Esophagus squamous epithelium (tissue), 5 donors: ENCODE data around the gene TNFRSF14. TPM values are rescaled to one million over a fixed set of nuclear protein-coding genes. Genes with fewer than 3 reads are reported as not detected.
"Not testable (repeated sequence)": the region's sequence is repeated elsewhere in the genome, so short reads cannot be mapped to it uniquely, and the experiment has no call there.

Source experiments
- DNase-seq: peaks from one replicate; lab custom pipeline; 2025; lab: John Stamatoyannopoulos, UW
- H3K27ac ChIP-seq, 4 donors: fragments of 200-600 bp; sonication (generic); one replicate each; pipeline ENCODE4 v1.5.1; 2016 to 2019; ENCODE audit warnings: mild to moderate bottlenecking in 1 of 4
- H3K27me3 ChIP-seq, 4 donors: fragments of 200-600 bp; sonication (generic); 1 replicate in 3 of 4; 2 replicates in 1 of 4; pipeline versions ENCODE4 v1.5.1 to v1.6.0; 2017 to 2021; ENCODE audit warnings: antibody characterized with exemption in 1 of 4
- H3K36me3 ChIP-seq, 3 donors: fragments of 200-600 bp; sonication (generic); one replicate each; pipeline ENCODE4 v1.5.1; 2016 to 2019
- H3K4me1 ChIP-seq, 3 donors: fragments of 200-600 bp; sonication (generic); one replicate each; pipeline ENCODE4 v1.5.1; 2017 to 2019
- H3K4me3 ChIP-seq, 4 donors: fragments of 200-600 bp; sonication (generic); 1 replicate in 3 of 4; 2 replicates in 1 of 4; pipeline ENCODE4 v1.5.1; 2016 to 2019; ENCODE audit warnings: mild to moderate bottlenecking in 2 of 4, moderate library complexity in 1 of 4
- H3K9me3 ChIP-seq, 3 donors: fragments of 200-600 bp; sonication (generic); one replicate each; pipeline ENCODE4 v1.5.1; 2016 to 2019
- CTCF ChIP-seq, 6 experiments: fragments of 450-650 bp in 4 of 6; fragments of 200-600 bp in 2 of 6; sonication (generic) in 2 of 6; IDR thresholded peaks; one replicate each; pipeline ENCODE4 v1.5.1; 2016 to 2019; ENCODE audit warnings: antibody characterized with exemption in 6 of 6, mild to moderate bottlenecking in 4 of 6, moderate library complexity in 4 of 6
- POLR2A ChIP-seq, 4 donors: fragments of 450-650 bp; IDR thresholded peaks; one replicate each; pipeline ENCODE4 v1.6.1; 2017; ENCODE audit warnings: antibody characterized with exemption in 4 of 4, mild to moderate bottlenecking in 4 of 4, moderate library complexity in 3 of 4
- WGBS, 2 donors: methylation state at CpG; one replicate each; pipeline ENCODE4 v1.1.5; 2018; 5-methylcytosine and 5-hydroxymethylcytosine counted together
- intact Hi-C: fragments of 100-400 bp; cut with DNase I; formaldehyde crosslinking; loops from one replicate; pipeline ENCODE4 v1.15.0; 2022
- total RNA-seq, 4 donors: library from RNA; depleted of rRNA; stranded (reverse); fragments of >200 nt; gene quantifications; one replicate each; pipeline ENCODE4 v1.1.0, GENCODE V29; 2016
- donor health status: DM: yes; HTN: yes; CAD: no.

The TNFRSF14 gene
- total RNA-seq, 4 donors from 2014 or later, result 13.8 to 39.5 (median 19.6) TPM

GRCh38 chr1:2567083-2567679, 11.0 kb downstream of the TNFRSF14 start:
- Histone ChIP-seq H3K36me3 (peaks cover 0 to 17% (median 6%) of the 10 kb centered on the region in 3 donors), H3K27ac (no peak overlapping the region), H3K4me3 (no peak overlapping the region), H3K27me3 (peaks cover 0 to 44% (median 0%) of the 10 kb centered on the region in 4 donors), H3K9me3 (no peaks in the 10 kb centered on the region), H3K4me1 (no peaks in the 10 kb centered on the region)
- no peak for TF ChIP-seq CTCF (IDR thresholded peaks at IDR 0.05)
- no peak for TF ChIP-seq POLR2A (IDR thresholded peaks at IDR 0.05)
- intact Hi-C loops, result no loop called here
- 29 to 91% methylated on average over 2 to 4 of the region's 16 CpGs for WGBS, 2 donors
- DNase-seq, result no peak

- H3K4me1 ChIP-seq, H3K9me3 ChIP-seq, H3K27ac ChIP-seq, DNase-seq, H3K36me3 ChIP-seq, intact Hi-C loops, H3K4me3 ChIP-seq: not testable (repeated sequence)
- peaks cover 0 to 50% (median 0%) of the 10 kb centered on the region in 4 donors for H3K27me3 ChIP-seq
- WGBS, 2 donors, result 20 to 64% methylated on average over 1 to 5 of the region's 17 CpGs
Observed at GRCh38 chr1:2568187-2568816, 12.1 kb downstream of the TNFRSF14 start.

GRCh38 chr1:2569060-2569459, 12.9 kb downstream of the TNFRSF14 start:
- intact Hi-C loops, result no loop called here
- TF ChIP-seq CTCF (IDR thresholded peaks at IDR 0.05), result no peak
- TF ChIP-seq POLR2A (IDR thresholded peaks at IDR 0.05), result no peak

GRCh38 chr1:2569703-2570102, 13.5 kb downstream of the TNFRSF14 start:
- H3K27ac ChIP-seq, H3K4me1 ChIP-seq, H3K36me3 ChIP-seq, H3K4me3 ChIP-seq, H3K9me3 ChIP-seq, intact Hi-C loops, DNase-seq: not testable (repeated sequence)
- WGBS, 2 donors, result 80 to 86% methylated on average over 3 to 5 of the region's 13 CpGs
- H3K27me3 ChIP-seq, result peaks cover 0 to 59% (median 0%) of the 10 kb centered on the region in 4 donors

More at GRCh38 chr1:2569060-2569459, 12.9 kb downstream of the TNFRSF14 start:
- peaks cover 0 to 6% (median 0%) of the 10 kb centered on the region in 3 donors for H3K9me3 ChIP-seq
- no peak for DNase-seq
- WGBS, 2 donors, result 86% methylated on average over 7 of the region's 17 CpGs; no CpG with 5 or more reads in 1 of the 2 donors
- no peaks in the 10 kb centered on the region for H3K4me1 ChIP-seq
- peaks cover 0 to 57% (median 0%) of the 10 kb centered on the region in 4 donors for H3K27me3 ChIP-seq
- no peak overlapping the region for H3K27ac ChIP-seq
- H3K4me3 ChIP-seq, result no peak overlapping the region
- H3K36me3 ChIP-seq, result no peaks in the 10 kb centered on the region

GRCh38 chr1:2570332-2570731, 14.2 kb downstream of the TNFRSF14 start:
- TF ChIP-seq POLR2A (IDR thresholded peaks at IDR 0.05) (no peak), CTCF (IDR thresholded peaks at IDR 0.05) (no peak)
- Histone ChIP-seq H3K4me1 (no peaks in the 10 kb centered on the region), H3K36me3 (no peaks in the 10 kb centered on the region), H3K27me3 (peaks cover 0 to 62% (median 0%) of the 10 kb centered on the region in 4 donors), H3K4me3 (no peak overlapping the region), H3K27ac (no peak overlapping the region), H3K9me3 (peaks cover 0 to 6% (median 0%) of the 10 kb centered on the region in 3 donors)
- 78 to 82% methylated on average over 15 to 16 of the region's 17 CpGs for WGBS, 2 donors
- DNase-seq, result no peak
- intact Hi-C loops, result no loop called here

- DNase-seq, result no peak
- peaks cover 0 to 6% (median 0%) of the 10 kb centered on the region in 3 donors for H3K9me3 ChIP-seq
- WGBS, 2 donors, result 82 to 89% methylated on average over 5 to 9 of the region's 9 CpGs
- no peak overlapping the region for H3K4me3 ChIP-seq
- H3K36me3 ChIP-seq, result no peaks in the 10 kb centered on the region
- peaks cover 7 to 9% (median 8%) of the 10 kb centered on the region in 3 donors for H3K4me1 ChIP-seq
- intact Hi-C loops, result no loop called here
- H3K27me3 ChIP-seq, result peaks cover 0 to 64% (median 0%) of the 10 kb centered on the region in 4 donors
- no peak overlapping the region for H3K27ac ChIP-seq
- TF ChIP-seq POLR2A (IDR thresholded peaks at IDR 0.05), result no peak
- TF ChIP-seq CTCF (IDR thresholded peaks at IDR 0.05), result no peak
Observed at GRCh38 chr1:2571348-2571747, 15.2 kb downstream of the TNFRSF14 start.
